Stimulated activated naive CD8-positive, alpha-beta T cell treated with anti-CD3 and anti-CD28 coated beads, Interleukin-15, Interleukin-2, amounts not matched to agents 100 ng/mL and 50 ng/mL, for 24 hours (primary cell): ENCODE data around the gene LRRTM3.

Source experiments
- H3K27ac Mint-ChIP-seq: one replicate; pipeline ENCODE4 v1.8.0; 2021; ENCODE audit warnings: mild to moderate bottlenecking, mixed read lengths
- H3K27me3 Mint-ChIP-seq: one replicate; pipeline ENCODE4 v1.8.0; 2021; ENCODE audit warnings: mixed read lengths
- H3K36me3 Mint-ChIP-seq: one replicate; pipeline ENCODE4 v1.8.0; 2021; ENCODE audit warnings: low read depth, mixed read lengths
- H3K4me1 Mint-ChIP-seq: one replicate; pipeline ENCODE4 v1.8.0; 2021; ENCODE audit warnings: low read depth, mixed read lengths
- H3K4me3 Mint-ChIP-seq: one replicate; pipeline ENCODE4 v1.8.0; 2021; ENCODE audit warnings: mild to moderate bottlenecking, mixed read lengths
- H3K9me3 Mint-ChIP-seq: one replicate; pipeline ENCODE4 v1.8.0; 2021; ENCODE audit warnings: mixed read lengths

Gene LRRTM3

GRCh38 chr10:66926841-66927240 is 1.0 kb downstream of the LRRTM3 start:
- no peaks in the 10 kb centered on the region for H3K4me1 Mint-ChIP-seq
- H3K36me3 Mint-ChIP-seq, result no peaks in the 10 kb centered on the region
- H3K27me3 Mint-ChIP-seq, result peaks cover 35% of the 10 kb centered on the region
- no peak overlapping the region for H3K27ac Mint-ChIP-seq
- no peak overlapping the region for H3K4me3 Mint-ChIP-seq
- H3K9me3 Mint-ChIP-seq, result no peaks in the 10 kb centered on the region

GRCh38 chr10:66927251-66927935 is 1.6 kb downstream of the LRRTM3 start:
- Mint-ChIP-seq H3K9me3 (no peaks in the 10 kb centered on the region), H3K4me3 (no peak overlapping the region), H3K36me3 (no peaks in the 10 kb centered on the region), H3K27me3 (peaks cover 35% of the 10 kb centered on the region), H3K27ac (no peak overlapping the region), H3K4me1 (no peaks in the 10 kb centered on the region)

- Mint-ChIP-seq H3K27ac (no peak overlapping the region), H3K27me3 (peaks cover 35% of the 10 kb centered on the region), H3K4me3 (no peak overlapping the region), H3K36me3 (no peaks in the 10 kb centered on the region), H3K9me3 (no peaks in the 10 kb centered on the region), H3K4me1 (no peaks in the 10 kb centered on the region)
Observed at GRCh38 chr10:66927971-66928770, 2.3 kb downstream of the LRRTM3 start.

GRCh38 chr10:66928776-66929175 is 2.9 kb downstream of the LRRTM3 start:
- no peaks in the 10 kb centered on the region for H3K36me3 Mint-ChIP-seq
- no peak overlapping the region for H3K27ac Mint-ChIP-seq
- H3K27me3 Mint-ChIP-seq, result peaks cover 35% of the 10 kb centered on the region
- no peaks in the 10 kb centered on the region for H3K9me3 Mint-ChIP-seq
- no peak overlapping the region for H3K4me3 Mint-ChIP-seq
- no peaks in the 10 kb centered on the region for H3K4me1 Mint-ChIP-seq

GRCh38 chr10:66929375-66929774 is 3.5 kb downstream of the LRRTM3 start:
- no peaks in the 10 kb centered on the region for H3K4me1 Mint-ChIP-seq
- no peak overlapping the region for H3K4me3 Mint-ChIP-seq
- peaks cover 38% of the 10 kb centered on the region for H3K27me3 Mint-ChIP-seq
- H3K9me3 Mint-ChIP-seq, result no peaks in the 10 kb centered on the region
- no peaks in the 10 kb centered on the region for H3K36me3 Mint-ChIP-seq
- no peak overlapping the region for H3K27ac Mint-ChIP-seq

- Mint-ChIP-seq H3K36me3 (no peaks in the 10 kb centered on the region), H3K4me3 (no peak overlapping the region), H3K27me3 (peaks cover 35% of the 10 kb centered on the region), H3K4me1 (no peaks in the 10 kb centered on the region), H3K9me3 (no peaks in the 10 kb centered on the region), H3K27ac (no peak overlapping the region)
Observed at GRCh38 chr10:66931340-66931948, 5.6 kb downstream of the LRRTM3 start.

GRCh38 chr10:66931949-66932343 is 6.1 kb downstream of the LRRTM3 start:
- H3K4me3 Mint-ChIP-seq, result no peak overlapping the region
- H3K27ac Mint-ChIP-seq, result no peak overlapping the region
- no peaks in the 10 kb centered on the region for H3K9me3 Mint-ChIP-seq
- H3K36me3 Mint-ChIP-seq, result no peaks in the 10 kb centered on the region
- no peaks in the 10 kb centered on the region for H3K4me1 Mint-ChIP-seq
- peaks cover 34% of the 10 kb centered on the region for H3K27me3 Mint-ChIP-seq

GRCh38 chr10:66934711-66935110 is 8.9 kb downstream of the LRRTM3 start:
- Mint-ChIP-seq H3K4me1 (no peaks in the 10 kb centered on the region), H3K9me3 (no peaks in the 10 kb centered on the region), H3K36me3 (no peaks in the 10 kb centered on the region), H3K4me3 (no peak overlapping the region), H3K27me3 (peaks cover 10% of the 10 kb centered on the region), H3K27ac (no peak overlapping the region)

GRCh38 chr10:66940965-66941364 is 15.1 kb downstream of the LRRTM3 start:
- H3K27me3 Mint-ChIP-seq, result peaks cover 5% of the 10 kb centered on the region
- H3K27ac Mint-ChIP-seq, result no peak overlapping the region
- H3K36me3 Mint-ChIP-seq, result no peaks in the 10 kb centered on the region
- no peaks in the 10 kb centered on the region for H3K9me3 Mint-ChIP-seq
- no peaks in the 10 kb centered on the region for H3K4me1 Mint-ChIP-seq
- no peak overlapping the region for H3K4me3 Mint-ChIP-seq

- no peaks in the 10 kb centered on the region for H3K9me3 Mint-ChIP-seq
- H3K4me3 Mint-ChIP-seq, result no peak overlapping the region
Observed at GRCh38 chr10:66941491-66941890, 15.7 kb downstream of the LRRTM3 start.

GRCh38 chr10:66942407-66942806 is 16.6 kb downstream of the LRRTM3 start:
- H3K36me3 Mint-ChIP-seq, result no peaks in the 10 kb centered on the region
- no peaks in the 10 kb centered on the region for H3K9me3 Mint-ChIP-seq
- no peak overlapping the region for H3K4me3 Mint-ChIP-seq
- no peak overlapping the region for H3K27ac Mint-ChIP-seq
- H3K4me1 Mint-ChIP-seq, result no peaks in the 10 kb centered on the region
- H3K27me3 Mint-ChIP-seq, result no peaks in the 10 kb centered on the region

More at GRCh38 chr10:66941491-66941890, 15.7 kb downstream of the LRRTM3 start:
- peaks cover under 1% of the 10 kb centered on the region for H3K27me3 Mint-ChIP-seq
- no peaks in the 10 kb centered on the region for H3K4me1 Mint-ChIP-seq
- H3K27ac Mint-ChIP-seq, result no peak overlapping the region
- H3K36me3 Mint-ChIP-seq, result no peaks in the 10 kb centered on the region

GRCh38 chr10:66943590-66943989 is 17.8 kb downstream of the LRRTM3 start:
- no peaks in the 10 kb centered on the region for H3K4me1 Mint-ChIP-seq
- no peaks in the 10 kb centered on the region for H3K36me3 Mint-ChIP-seq
- H3K27ac Mint-ChIP-seq, result no peak overlapping the region
- no peaks in the 10 kb centered on the region for H3K27me3 Mint-ChIP-seq
- no peaks in the 10 kb centered on the region for H3K9me3 Mint-ChIP-seq
- H3K4me3 Mint-ChIP-seq, result no peak overlapping the region

GRCh38 chr10:66951896-66952295 is 26.1 kb downstream of the LRRTM3 start:
- H3K9me3 Mint-ChIP-seq, result no peaks in the 10 kb centered on the region
- H3K4me3 Mint-ChIP-seq, result no peak overlapping the region

GRCh38 chr10:66958466-66958865 is 32.6 kb downstream of the LRRTM3 start:
- Mint-ChIP-seq H3K36me3 (no peaks in the 10 kb centered on the region), H3K27me3 (no peaks in the 10 kb centered on the region), H3K4me3 (no peak overlapping the region), H3K9me3 (no peaks in the 10 kb centered on the region), H3K4me1 (no peaks in the 10 kb centered on the region), H3K27ac (no peak overlapping the region)

More at GRCh38 chr10:66951896-66952295, 26.1 kb downstream of the LRRTM3 start:
- H3K27me3 Mint-ChIP-seq, result no peaks in the 10 kb centered on the region
- H3K27ac Mint-ChIP-seq, result no peak overlapping the region
- H3K36me3 Mint-ChIP-seq, result no peaks in the 10 kb centered on the region
- H3K4me1 Mint-ChIP-seq, result no peaks in the 10 kb centered on the region

GRCh38 chr10:66964946-66965345 is 39.1 kb downstream of the LRRTM3 start:
- Mint-ChIP-seq H3K27me3 (no peaks in the 10 kb centered on the region), H3K4me3 (no peak overlapping the region), H3K27ac (no peak overlapping the region), H3K36me3 (no peaks in the 10 kb centered on the region), H3K9me3 (no peaks in the 10 kb centered on the region), H3K4me1 (no peaks in the 10 kb centered on the region)
